OCI-M1 (cell line): ENCODE measurements around the gene TPRG1.

Experiments used
- DNase-seq: peaks from one replicate; lab custom pipeline; 2025; lab: John Stamatoyannopoulos, UW

TPRG1 gene

DNA sequence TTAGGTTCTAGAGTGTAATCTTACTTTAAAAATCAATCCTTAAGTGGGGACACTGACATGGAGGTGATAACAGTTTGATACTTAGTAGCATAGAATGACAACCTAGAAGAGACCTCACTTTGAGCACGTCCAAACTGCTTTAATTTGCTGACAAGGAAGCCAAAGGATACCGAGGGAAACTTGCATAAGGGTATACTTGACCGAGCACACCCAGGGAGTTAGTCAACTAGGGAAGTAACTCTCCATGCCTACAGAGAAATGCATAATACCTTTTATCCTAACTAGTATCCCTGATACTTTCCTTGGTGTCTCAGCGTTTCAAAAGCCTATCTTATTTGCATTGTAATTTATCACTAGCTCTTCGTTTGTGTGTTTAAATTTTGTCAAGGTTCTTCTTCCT lies 5.5 kb upstream of the TPRG1 start:
- DNase-seq: no peak

DNA sequence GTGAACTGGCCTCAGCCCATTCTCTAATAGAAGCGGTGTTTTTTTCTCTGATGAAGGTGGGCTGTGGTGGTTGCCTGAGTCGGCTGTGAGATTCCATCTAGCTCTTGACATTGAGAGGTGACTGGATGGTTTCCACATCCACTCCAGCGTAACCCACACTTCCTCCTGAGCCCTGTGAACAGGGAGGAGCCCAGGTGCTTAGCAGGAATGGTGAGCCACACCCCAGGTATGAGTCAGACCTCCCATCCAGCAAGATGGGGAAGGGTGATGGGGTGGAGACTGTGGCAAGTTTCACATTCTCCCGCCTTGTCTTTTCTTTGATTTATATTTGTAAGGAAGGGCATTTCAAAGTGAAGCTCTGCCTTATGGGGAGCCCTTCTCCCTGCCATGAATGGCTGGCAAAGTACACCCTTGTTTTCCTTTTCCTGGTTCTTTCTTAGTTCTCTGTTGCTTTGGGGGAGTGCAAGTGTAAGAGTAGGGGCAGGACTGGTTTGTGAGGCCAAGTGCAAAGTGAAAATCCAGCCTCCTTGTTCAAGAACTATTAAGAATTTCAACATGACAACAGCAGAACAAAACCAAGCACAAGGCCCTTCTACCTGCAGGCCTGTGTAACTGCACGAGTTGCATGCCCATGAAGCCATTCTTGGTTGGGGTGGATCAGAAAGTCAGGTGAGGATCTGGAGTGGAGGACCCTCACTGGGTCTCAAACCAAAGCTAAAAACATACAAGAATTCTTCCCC lies 4.6 kb upstream of the TPRG1 start:
- DNase-seq: no peak

DNA sequence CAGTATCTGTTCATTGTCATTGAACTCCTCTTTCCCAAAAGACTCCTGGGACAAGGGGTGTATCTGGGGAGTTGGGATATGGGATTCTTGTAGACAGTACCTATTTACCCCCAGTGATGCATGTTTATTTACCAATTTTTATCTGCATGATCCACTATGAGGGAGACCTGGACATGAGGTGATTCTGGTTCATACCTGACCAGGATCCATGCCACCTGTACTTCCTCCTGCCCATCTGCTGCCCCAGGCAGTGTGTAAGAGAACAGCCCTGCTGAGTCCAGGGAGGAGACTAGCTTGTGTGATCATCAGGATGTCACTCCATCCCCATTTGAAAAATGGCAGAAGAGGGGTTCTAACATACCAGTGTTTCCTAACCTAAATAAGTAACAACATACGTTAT lies 3.1 kb upstream of the TPRG1 start:
- DNase-seq: no peak

DNA sequence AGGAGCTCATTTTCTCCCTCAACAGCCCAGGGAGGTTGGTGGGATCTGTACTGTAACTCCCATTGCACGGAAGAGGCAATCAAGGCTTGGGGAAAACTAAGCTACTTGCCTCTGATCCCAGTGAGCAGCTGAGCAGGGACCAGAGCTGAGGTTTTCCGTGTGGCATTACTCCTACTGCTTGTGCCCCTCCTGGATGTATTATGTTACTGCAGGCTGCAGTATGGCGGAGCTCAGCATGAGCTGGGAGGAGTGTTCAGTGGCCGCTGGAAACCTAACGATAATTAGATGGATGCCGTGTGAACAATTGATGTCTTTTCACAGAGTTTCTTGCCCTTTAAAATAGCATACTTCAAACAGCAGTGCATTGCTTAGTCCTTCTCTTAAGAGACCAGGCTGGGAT lies 2.0 kb upstream of the TPRG1 start:
- no peak for DNase-seq

DNA sequence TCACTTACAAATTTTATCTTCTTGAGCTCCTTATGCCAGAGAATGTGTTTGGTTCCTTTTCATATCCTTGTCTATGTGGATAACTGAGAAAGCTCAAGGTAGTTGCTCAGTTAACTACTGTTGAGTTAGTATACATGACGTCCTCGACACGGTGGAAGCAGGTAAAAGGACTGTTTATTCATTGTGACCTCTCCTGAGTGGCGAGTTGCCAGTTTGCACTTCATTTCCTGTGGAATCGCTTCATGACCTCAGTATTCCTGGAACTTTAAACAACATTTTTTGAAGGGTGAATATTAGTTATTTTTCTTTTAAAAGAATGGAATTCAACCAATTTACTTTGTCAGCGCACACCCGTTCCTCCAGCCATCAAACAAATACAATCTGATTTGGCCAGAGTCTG lies 1.2 kb upstream of the TPRG1 start:
- DNase-seq: no peak

DNA sequence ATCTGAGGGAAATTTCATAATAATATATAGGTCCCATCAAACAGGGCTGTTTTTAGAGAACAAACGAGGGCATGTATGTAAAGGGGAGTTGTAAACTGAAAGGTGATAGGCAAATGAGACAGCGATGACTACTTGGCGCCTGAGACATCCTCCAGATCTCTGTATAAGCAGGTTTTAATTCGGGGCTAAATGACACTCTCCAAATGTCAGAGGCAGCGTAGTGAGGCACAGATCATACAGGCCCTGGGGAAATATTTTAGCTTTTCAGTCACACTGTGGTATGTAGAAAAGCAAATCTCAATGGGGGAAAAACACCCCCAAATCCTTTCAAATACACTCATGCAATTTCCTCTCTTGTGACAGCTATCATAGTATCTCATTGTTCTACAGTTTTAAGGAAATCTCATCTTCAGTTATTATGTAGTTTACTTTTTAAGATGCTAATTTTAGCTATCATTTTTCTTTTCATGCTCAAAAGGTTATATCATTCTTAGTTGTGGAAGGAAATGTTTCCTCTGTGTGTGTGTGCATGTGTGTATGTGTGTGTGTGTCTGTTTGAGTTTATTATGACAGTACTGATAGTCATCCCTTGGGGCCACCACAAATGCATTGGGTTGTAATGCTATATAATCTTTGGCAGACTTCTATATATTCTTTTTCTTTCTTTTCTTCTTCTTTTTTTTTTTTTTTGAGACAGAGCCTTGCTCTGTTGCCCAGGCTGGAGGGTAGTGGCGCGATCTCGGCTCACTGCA lies 1.1 kb downstream of the TPRG1 start:
- DNase-seq: no peak

DNA sequence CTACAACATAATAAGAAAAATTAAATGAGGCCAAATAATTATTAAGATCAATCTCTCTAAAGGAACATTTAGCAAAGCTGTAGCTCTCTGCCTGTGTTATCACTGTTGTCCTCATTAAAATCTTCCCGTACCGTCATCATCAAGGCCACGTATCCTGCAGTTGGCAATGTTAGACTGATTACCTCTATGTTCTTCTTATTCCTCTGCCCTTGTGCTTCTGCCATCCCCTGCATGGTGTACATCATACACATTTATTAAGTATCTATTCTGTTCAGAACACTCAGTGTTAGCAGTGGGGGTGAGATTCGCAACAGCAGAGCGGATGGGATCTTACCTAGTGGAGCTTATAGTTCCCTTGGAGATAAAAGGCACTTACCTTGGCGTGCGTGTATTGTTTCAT lies 12.8 kb downstream of the TPRG1 start:
- no peak for DNase-seq

DNA sequence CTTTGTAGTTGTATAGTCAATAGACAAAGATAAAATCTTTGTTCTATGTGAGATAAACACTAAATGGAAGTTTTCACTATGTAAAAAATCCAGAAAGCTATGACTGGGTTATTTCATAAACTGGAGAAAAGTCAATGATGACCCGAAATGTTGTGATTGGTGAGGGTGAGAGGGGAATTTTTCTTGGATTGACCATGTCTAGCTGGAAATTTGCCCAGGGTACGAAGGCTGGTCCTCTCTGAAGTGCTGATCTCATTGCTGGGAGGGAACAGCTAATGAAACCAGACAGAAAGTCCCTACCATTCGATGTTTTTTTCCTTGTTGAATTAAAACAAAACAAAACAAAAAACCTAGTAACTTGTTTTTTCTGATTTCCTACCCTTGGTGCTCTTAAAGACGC lies 14.3 kb downstream of the TPRG1 start:
- DNase-seq: no peak

DNA sequence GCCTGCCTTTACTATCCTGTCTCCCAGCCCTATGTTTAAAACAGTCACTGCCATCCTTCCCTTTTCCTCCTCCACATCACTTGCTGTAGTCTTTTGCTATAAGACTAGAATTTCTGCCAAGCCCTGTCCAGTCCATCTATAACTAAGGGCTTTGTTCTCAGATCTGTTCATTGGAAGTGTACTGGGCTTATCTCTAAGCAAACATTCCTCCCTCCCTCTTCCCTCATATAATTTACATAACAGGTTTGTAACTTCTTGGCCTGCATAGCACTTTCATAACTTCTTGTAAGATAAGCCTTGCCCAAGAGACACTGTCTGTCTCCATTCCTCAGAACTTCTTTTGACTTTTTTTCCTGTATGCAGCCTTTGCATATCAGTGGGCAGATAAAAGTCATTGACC lies 16.7 kb downstream of the TPRG1 start:
- peak; percentile 69 for DNase-seq

DNA sequence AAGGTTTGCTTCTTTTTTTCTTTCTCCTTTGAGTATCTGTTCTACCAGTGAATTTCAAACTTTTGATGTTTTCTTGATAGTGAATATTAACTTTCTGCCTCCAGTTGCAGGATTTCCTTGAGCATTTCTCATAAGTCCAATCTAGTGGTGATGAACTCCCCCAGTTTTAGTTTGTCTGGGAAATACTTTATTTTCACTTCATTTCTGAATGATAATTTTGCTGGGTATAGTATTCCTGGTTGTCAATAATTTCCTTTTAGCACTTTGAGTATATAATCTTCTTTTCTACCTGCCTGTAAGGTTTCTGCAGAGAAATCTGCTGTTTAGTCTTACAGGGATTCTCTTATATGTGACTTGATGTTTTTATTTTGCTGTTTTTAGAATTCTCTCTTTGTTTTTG lies 21.0 kb downstream of the TPRG1 start:
- no peak for DNase-seq

DNA sequence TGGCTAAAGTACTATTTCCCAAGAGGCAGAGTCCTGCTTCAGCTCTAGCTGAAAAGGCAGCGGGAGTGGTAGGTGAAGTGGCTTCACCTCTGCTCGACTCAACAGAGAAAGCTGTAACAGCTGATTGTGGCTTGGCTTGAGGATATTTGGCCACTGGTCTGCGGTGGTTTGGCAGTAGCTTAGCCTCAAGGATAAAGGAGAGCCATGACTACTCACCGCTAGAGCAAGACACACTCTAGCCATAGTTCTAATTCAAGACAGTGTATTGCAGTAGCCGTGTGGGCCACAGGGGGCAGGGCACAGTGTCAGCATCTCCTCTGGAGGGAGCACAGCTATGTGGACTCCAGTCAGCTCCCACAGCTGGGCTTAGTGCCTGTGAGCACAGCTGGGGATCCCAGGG lies 23.5 kb downstream of the TPRG1 start:
- no peak for DNase-seq

DNA sequence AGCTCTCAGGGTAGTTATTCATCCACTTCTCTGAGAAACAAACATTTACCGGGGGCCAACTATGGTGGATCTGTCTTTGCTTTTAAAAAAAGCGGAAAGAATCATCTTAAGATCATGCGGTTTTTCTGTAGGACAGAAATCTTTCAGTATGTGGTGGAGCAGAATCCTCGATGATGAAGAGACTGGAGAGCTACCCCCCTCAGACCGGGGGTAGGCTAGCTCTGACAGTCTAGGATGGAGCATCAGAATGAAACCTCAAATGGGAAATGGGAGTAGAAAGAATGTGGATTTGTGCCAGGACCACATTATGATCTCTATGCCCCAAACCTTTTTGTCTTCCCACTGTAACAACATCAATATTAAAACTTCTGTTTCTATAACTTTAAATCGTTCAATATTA lies 30.3 kb downstream of the TPRG1 start:
- no peak for DNase-seq

DNA sequence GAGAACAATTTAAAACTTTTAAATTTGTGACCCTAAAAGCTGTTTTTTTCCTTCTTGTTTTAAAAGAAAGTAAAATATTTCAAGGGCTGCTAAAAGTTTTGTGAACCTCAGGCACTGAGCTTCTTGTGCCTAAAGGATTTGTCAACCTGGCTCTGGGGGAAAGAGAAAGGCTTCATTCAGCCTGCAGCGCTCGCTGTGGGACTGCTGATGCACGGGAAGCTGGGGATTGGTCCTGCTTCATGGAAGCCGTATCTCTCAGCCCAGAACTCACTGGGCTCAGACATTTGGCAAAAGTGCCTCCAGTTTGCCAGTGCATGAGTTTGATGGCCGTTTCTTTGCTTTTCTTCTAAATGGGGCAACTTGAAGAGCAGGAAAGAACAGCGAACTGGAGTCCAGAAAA lies 30.8 kb downstream of the TPRG1 start:
- DNase-seq: no peak

DNA sequence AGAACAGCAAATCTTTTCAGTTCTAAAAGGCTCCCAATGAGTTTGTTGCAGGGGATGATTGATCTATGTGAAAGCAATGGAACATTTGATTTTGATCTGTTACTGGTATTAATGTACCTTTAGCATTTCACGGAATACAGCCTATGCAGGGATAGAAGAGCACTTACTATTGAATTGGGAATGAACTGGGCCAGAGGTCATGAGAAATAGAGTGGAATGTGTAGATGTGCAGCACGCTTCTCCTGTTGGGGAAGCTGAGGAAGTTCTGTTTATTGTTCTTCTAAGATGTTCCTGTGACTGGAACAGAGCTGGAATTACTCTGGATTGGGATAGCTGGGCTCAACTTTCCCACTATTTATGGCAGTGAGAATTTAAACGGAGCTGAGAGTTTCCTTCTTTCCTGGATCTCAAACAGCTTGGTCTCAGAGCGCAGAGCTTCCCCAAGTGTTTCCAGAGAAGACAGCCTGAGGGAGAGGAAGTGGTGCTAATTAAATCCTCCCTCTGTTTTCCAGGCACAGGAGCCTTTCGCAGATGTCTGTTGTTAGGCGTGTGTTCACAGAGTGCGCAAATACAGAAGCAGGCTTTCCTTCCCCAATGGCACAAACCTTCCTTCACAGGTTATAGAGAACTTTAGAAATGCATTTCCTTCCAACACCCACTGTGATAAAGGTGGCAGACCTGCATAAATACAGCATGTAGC lies 32.5 kb downstream of the TPRG1 start:
- DNase-seq: no peak

DNA sequence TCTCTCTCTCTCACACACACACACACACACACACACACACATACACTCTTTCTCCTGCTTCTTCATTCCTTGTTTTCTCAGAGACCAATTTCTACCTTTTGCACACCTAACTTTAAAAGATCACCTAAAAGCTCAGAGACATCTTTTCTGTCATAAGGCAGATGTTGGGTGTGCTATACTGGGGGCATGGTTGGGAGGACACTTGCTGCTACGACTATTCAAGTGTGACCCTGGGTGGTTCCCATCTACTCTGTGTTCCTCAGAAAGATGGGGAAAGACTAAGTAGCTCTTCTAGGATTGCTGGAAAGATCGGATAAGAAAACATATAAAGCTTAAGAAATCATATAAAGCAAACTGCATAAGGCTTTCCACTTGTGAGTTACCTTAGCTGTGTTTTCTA lies 33.2 kb downstream of the TPRG1 start:
- no peak for DNase-seq

DNA sequence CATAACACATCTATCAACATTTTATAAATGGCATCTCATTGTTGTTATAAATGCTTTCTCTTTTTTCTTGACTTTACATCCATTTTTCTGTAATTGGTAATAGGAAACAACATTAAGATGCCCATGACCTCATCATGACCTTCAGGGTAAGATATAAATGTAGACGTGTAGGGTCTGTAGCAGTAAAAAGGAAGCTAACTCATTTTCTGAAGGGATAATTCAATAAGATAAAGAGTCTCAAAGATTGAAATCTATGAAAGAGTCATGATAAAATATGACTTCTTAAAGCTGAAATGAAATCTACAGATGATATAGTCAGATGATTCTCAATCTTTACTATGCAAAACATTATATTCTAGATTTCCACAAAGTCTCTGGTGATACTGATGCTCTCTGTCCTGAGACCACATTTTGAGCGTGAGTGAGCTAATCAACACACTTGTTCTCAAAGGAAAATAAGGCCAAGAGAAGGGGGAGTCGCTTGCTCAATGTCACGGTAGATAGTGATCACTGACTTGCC lies 38.5 kb downstream of the TPRG1 start:
- DNase-seq: no peak

DNA sequence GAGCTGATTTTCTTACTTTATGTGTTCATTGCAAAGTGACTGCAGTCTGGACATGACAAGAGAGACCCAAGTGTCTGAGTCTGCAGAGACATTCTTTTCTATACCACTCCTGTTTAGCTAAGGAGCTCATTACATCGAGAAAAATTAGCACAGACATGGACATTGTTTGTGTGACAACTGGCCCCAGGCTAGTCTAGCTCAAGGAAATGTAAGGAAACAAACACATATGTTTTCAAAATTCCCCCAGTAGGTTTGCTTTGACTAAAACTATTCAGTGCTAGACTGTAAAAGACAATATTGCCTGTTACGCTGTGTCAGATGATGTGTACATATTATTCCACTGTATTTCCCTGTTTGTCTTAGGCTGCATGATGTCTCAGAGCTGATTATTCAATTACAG lies 40.9 kb downstream of the TPRG1 start:
- DNase-seq: no peak

DNA sequence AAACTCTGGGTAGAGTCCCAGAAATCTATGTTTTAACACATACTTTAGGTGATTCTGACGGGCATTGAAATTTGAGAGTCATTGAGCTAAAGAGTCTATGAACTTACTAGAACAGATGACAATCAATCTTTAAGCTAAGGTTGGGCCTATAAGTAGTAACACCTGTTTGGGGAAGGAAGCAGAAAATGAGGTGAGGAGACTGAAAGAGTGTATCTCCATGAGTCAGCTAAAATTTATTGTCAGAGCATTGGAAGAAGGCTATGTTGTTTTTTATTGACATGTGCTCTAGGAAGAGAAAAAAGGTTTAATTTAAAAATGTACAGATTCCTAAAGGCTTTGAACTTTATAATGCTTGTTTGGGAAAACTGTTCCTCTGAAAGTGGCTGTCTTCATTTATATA lies 42.9 kb downstream of the TPRG1 start:
- DNase-seq: no peak

DNA sequence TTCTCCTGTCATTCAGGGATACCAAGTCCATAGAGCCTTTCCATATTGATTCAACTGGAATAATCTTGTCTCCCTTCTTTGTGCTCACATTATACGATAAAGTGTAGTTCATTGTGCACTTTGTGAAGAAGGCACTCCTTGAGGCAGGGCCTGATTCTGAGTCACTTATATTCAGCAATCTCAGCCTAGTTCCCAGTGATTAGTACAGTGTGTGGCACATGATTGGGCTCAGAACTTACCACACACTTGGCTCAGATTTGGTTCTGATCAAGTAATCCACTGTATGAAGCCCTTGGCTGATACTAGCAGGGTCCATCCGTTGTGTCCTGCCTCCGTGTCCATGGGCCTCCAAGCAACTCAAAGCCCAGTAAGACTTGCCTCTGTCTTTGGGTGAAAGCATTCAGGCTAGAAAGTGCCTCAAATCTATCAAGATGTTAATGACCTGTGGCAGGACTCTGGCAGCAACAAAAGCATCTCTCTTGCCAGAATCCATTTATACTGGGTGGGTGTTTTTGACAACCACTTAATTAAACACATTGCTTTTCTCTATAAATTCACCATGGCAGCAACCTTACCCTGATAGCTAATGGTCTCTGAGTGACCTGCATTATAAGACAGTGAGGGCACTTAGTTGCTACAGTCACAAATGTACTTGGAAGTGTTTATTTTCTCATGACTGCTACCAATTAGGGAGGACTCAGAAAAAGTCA lies 51.3 kb downstream of the TPRG1 start:
- DNase-seq: no peak

DNA sequence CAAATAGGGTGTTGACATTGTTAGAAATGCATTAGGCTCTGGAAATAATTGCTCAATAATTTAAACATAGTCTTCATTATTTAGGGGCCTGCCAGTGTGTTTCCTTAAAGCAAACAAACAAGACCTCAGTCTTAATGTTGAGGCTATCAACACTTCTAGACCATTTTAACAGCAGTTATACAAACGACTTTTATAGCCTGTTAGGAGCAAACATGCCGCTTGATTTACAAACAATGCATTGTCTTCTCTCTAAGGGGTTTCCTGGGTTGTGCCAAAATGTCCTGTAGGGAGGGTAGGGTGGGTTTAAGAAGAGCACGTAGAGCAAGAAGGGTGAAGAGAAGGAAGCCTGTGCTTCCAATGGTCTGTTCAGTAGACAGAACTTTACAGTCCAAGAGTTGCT lies 53.7 kb downstream of the TPRG1 start:
- no peak for DNase-seq

DNA sequence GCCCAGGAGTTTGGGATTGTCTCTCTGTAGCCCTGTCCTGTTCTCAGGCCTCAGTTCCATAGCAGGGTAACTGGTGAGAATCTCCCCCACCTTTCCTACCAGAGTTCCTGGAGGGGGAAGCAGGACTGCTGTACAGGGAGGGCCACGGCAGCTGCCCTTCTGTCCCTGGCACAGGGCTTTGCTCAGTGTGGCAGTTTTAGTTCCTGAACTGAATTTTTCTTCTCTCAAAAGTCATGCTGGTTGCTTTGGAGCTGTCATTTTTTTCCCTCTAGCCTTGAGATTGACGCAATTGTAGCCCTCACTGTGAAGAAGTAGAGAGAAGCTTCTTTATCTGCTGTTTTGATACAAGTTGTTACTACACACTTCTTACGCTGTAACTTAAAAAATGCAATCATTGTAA lies 55.5 kb downstream of the TPRG1 start:
- DNase-seq: no peak

DNA sequence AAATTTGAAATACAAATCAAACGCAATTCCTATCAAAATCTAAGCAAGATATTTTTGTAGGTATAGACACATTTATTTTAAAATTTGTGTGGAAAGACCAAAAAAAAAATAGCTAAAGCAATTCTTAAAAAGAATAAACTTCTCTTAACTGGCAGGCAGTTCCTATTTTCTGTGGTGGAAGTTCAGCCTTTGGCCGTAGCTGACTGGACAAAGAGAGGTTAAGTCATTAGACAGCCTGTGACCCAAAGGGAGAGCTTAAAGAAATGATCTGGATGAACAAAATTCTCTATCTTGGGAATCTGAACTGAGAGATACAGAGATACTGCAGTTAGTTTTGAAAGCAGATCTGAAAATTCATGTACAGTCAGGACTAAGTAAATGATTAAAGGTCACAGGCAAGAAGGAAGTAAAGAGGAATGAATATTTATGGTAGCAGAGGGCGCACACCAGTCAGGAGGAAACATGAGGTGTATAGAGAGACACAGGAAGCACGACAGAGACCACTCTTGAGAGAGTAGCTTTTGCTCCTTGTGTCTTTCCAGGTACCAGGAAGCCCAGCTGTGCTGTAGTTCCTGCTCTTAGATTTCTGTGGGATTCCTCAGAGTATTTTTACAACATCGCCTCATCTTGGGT lies 57.5 kb downstream of the TPRG1 start:
- DNase-seq: no peak
